DND-41 (cell line): ENCODE data around the gene NOXRED1.

Source experiments
- ATAC-seq: fragments of 200-7000 bp; cut with Tn5 transposase; 3 replicates; pipeline ENCODE4 v1.9.1; 2021; ENCODE audit warnings: low read depth; ENCODE audit not compliant: insufficient read depth
- DNase-seq: peaks from one replicate; pipeline ENCODE4 v3.0.0-alpha.2; 2020
- H2AFZ ChIP-seq: 2 replicates; pipeline ENCODE4 v1.6.0; 2012; ENCODE audit warnings: low read depth, low read length
- H3K27ac ChIP-seq: 2 replicates; pipeline ENCODE4 v1.5.1; 2012; ENCODE audit warnings: low read length, inconsistent platforms
- H3K27me3 ChIP-seq: fragments of 200-600 bp; sonication (generic); 2 replicates; pipeline ENCODE4 v1.6.0; 2012; ENCODE audit warnings: low read length, mild to moderate bottlenecking, inconsistent platforms; ENCODE audit not compliant: insufficient read depth, poor library complexity
- H3K36me3 ChIP-seq: 2 replicates; pipeline ENCODE4 v1.5.1; 2012; ENCODE audit warnings: low read length, inconsistent platforms; ENCODE audit not compliant: insufficient read depth
- H3K4me1 ChIP-seq: 2 replicates; pipeline ENCODE4 v1.5.1; 2012; ENCODE audit warnings: mild to moderate bottlenecking, low read length; ENCODE audit not compliant: insufficient read depth
- H3K4me2 ChIP-seq: 2 replicates; pipeline ENCODE4 v1.6.0; 2012; ENCODE audit warnings: mild to moderate bottlenecking, moderate library complexity, low read length, inconsistent platforms; ENCODE audit not compliant: insufficient read depth
- H3K4me3 ChIP-seq, 2 experiments: fragments of 200-600 bp in 1 of 2; shearing (Covaris generic) in 1 of 2; 2 replicates each; pipeline ENCODE4 v1.5.1; 2012 to 2016; ENCODE audit warnings: inconsistent platforms in 2 of 2, low read length in 2 of 2, mild to moderate bottlenecking in 2 of 2, low read depth in 1 of 2, moderate library complexity in 1 of 2
- H3K79me2 ChIP-seq: 2 replicates; pipeline ENCODE4 v1.6.0; 2012; ENCODE audit warnings: low read length, inconsistent platforms; ENCODE audit not compliant: insufficient read depth
- H3K9ac ChIP-seq: 2 replicates; pipeline ENCODE4 v1.6.0; 2012; ENCODE audit warnings: low read depth, mild to moderate bottlenecking, inconsistent platforms, low read length, moderate library complexity
- H3K9me3 ChIP-seq: 2 replicates; pipeline ENCODE4 v1.5.1; 2012; ENCODE audit warnings: low read length, moderate library complexity, mild to moderate bottlenecking, inconsistent platforms; ENCODE audit not compliant: insufficient read depth, severe bottlenecking
- H4K20me1 ChIP-seq: 2 replicates; pipeline ENCODE4 v1.6.0; 2012; ENCODE audit warnings: low read length; ENCODE audit not compliant: insufficient read depth
- EZH2 ChIP-seq: IDR thresholded peaks from 3 replicates; pipeline ENCODE4 v1.6.1; 2012; ENCODE audit warnings: borderline replicate concordance, low read depth, mild to moderate bottlenecking, moderate library complexity, low read length, inconsistent platforms; ENCODE audit not compliant: severe bottlenecking
- TF ChIP-seq, protein P1 (sequence below): IDR thresholded peaks from 2 replicates; pipeline ENCODE4 v1.5.1; 2012; ENCODE audit warnings: borderline replicate concordance, low read length, moderate library complexity, mild to moderate bottlenecking; ENCODE audit not compliant: poor library complexity, severe bottlenecking; ENCODE audit errors: extremely low read depth

The NOXRED1 gene

DNA sequence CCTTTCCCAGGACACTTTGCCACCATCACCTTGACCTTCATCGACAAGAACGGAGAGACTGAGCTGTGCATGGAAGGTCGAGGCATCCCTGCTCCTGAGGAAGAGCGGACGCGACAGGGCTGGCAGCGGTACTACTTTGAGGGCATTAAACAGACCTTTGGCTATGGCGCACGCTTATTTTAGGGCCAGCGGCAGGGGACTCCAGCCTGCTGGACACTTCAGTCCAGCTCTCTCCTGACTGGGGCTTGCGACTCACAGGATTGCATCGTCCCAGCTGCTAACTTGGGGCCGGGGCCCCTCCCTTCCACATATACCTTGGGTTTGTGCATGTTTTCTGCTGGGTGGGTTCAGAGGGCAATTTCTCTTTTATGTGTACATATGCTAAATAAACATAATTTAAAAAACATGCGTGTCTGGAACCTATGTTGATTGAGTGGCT is 45.8 kb upstream of the NOXRED1 start:
- H3K9ac ChIP-seq: no peak overlapping the region
- H2AFZ ChIP-seq: no peak overlapping the region
- no peak overlapping the region for H3K4me3 ChIP-seq
- H4K20me1 ChIP-seq: peaks cover 8% of the 10 kb centered on the region; the same call in 1 of the 2 replicates
- ATAC-seq (no peak), DNase-seq (no peak)
- no peaks in the 10 kb centered on the region for H3K9me3 ChIP-seq
- peaks cover 50% of the 10 kb centered on the region for H3K36me3 ChIP-seq
- no peaks in the 10 kb centered on the region for H3K27me3 ChIP-seq
- H3K4me1 ChIP-seq: no peaks in the 10 kb centered on the region
- TF ChIP-seq, protein P1, sequence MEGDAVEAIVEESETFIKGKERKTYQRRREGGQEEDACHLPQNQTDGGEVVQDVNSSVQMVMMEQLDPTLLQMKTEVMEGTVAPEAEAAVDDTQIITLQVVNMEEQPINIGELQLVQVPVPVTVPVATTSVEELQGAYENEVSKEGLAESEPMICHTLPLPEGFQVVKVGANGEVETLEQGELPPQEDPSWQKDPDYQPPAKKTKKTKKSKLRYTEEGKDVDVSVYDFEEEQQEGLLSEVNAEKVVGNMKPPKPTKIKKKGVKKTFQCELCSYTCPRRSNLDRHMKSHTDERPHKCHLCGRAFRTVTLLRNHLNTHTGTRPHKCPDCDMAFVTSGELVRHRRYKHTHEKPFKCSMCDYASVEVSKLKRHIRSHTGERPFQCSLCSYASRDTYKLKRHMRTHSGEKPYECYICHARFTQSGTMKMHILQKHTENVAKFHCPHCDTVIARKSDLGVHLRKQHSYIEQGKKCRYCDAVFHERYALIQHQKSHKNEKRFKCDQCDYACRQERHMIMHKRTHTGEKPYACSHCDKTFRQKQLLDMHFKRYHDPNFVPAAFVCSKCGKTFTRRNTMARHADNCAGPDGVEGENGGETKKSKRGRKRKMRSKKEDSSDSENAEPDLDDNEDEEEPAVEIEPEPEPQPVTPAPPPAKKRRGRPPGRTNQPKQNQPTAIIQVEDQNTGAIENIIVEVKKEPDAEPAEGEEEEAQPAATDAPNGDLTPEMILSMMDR: no peak
- TF ChIP-seq EZH2: no peak
- no peaks in the 10 kb centered on the region for H3K79me2 ChIP-seq
- H3K4me2 ChIP-seq: no peak overlapping the region
- H3K27ac ChIP-seq: no peak overlapping the region

DNA sequence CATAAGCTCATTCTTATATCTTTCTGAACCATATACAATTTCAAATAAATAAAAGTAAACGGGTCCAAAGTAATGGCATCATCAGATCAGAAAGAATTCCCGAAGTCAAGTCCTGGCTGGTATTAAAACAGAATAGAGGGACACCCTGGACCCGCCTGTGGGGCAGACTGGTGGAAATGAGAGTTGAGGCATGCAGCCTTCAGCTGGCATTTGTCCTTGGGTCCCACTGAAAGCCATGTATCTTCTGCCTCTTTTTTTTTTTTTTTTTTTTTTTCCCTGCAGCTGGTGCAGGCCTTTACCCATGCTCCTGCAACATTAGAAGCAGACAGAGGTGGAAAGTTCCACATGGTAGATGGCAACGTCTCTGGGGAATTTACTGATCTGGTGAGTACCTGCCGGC is 44.5 kb upstream of the NOXRED1 start:
- Histone ChIP-seq H3K36me3 (peaks cover 62% of the 10 kb centered on the region), H3K4me2 (no peak overlapping the region), H3K4me3 (no peak overlapping the region), H3K9ac (no peak overlapping the region), H3K79me2 (no peaks in the 10 kb centered on the region), H4K20me1 (peaks cover 13% of the 10 kb centered on the region; the same call in 1 of the 2 replicates), H3K4me1 (no peaks in the 10 kb centered on the region), H2AFZ (no peak overlapping the region), H3K27ac (no peak overlapping the region), H3K27me3 (no peaks in the 10 kb centered on the region), H3K9me3 (no peaks in the 10 kb centered on the region)
- ATAC-seq (no peak), DNase-seq (no peak)
- no peak for TF ChIP-seq EZH2
- TF ChIP-seq, protein P1: no peak

DNA sequence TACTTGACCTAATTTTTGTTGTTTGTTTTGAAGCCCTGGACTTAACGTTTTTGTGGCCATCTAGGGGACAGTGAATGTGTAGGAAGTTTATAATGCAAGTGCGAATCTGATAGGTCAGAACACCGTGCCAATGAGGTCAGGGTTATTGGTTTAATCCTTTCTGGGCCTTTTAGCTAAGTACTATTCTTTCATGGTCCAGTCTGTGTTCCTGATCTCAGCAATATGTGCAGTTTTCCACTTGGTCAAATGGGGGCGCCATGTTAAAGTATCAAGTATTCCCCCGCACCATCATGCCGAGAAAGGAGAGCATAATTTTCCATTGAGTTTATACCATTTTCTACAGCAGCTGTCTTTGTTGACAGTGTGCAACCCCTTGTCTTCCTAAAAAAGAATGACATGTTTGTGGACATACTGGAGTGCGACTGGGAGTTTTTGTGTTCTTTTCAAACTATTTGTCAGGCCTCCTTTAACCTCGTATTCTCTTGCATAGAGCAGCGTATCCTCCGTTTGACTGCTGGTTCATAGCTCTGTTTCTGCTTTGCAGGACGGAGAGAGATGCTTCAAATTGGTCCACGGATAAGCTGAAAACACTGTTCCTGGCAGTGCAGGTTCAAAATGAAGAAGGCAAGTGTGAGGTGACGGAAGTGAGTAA is 35.9 kb upstream of the NOXRED1 start:
- ATAC-seq: no peak
- Histone ChIP-seq H3K9me3 (no peaks in the 10 kb centered on the region), H4K20me1 (peaks cover 43% of the 10 kb centered on the region), H3K4me1 (peaks cover 38% of the 10 kb centered on the region), H2AFZ (no peak overlapping the region), H3K27ac (peak overlapping the region; percentile 99), H3K79me2 (peaks cover 64% of the 10 kb centered on the region), H3K4me3 (peak overlapping the region; percentile 78 to 82), H3K36me3 (peaks cover 55% of the 10 kb centered on the region), H3K27me3 (no peaks in the 10 kb centered on the region), H3K4me2 (peak overlapping the region; percentile 87), H3K9ac (peak overlapping the region; percentile 94)
- DNase-seq: peak; percentile 62
- TF ChIP-seq, protein P1: peak; percentile 67
- no peak for TF ChIP-seq EZH2
